Measurements from ENCODE around the gene SCN8A.

DNA sequence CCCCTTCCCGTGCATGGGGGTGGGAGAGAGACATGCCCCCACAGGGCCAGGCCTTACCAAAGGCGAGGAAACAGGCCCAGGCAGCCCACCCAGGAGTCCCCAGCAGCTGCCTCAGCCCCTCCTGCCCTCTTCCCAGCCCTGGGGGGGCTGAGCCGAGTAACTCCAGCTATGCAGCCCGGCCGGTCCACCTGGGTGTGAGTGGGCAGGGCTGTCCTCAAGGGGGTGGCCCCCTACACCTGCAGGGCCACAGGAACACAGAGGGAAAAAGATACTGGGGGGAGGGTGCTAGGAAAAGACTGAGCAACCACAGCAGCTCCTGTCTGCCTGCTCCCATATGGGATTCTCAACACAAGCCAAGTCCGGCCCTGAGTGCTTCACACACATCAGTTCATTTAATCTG is 249.9 kb downstream of the SCN8A start:
- no peak for TF ChIP-seq POLR2A (IDR thresholded peaks at IDR 0.05; ENCODE audit: low read depth, low read length)
- TF ChIP-seq TAF1 (IDR thresholded peaks at IDR 0.05; ENCODE audit: borderline replicate concordance, low read depth, low read length) = no peak
- no peak for TF ChIP-seq POLR2AphosphoS5 (IDR thresholded peaks at IDR 0.05; ENCODE audit: low read depth, low read length)
